GM19025 (cell line): ENCODE results near the gene ADGRL1.
"Not testable (repeated sequence)": the region's sequence is repeated elsewhere in the genome, so short reads cannot be mapped to it uniquely, and the experiment has no call there.

ENCODE experiments used
- ATAC-seq: cut with Tn5 transposase; IDR thresholded peaks from one replicate; pipeline ENCODE4 v1.9.1; 2021; ENCODE audit warnings: mild to moderate bottlenecking, low read depth, moderate library complexity; ENCODE audit not compliant: unreplicated experiment

ADGRL1 gene

DNA sequence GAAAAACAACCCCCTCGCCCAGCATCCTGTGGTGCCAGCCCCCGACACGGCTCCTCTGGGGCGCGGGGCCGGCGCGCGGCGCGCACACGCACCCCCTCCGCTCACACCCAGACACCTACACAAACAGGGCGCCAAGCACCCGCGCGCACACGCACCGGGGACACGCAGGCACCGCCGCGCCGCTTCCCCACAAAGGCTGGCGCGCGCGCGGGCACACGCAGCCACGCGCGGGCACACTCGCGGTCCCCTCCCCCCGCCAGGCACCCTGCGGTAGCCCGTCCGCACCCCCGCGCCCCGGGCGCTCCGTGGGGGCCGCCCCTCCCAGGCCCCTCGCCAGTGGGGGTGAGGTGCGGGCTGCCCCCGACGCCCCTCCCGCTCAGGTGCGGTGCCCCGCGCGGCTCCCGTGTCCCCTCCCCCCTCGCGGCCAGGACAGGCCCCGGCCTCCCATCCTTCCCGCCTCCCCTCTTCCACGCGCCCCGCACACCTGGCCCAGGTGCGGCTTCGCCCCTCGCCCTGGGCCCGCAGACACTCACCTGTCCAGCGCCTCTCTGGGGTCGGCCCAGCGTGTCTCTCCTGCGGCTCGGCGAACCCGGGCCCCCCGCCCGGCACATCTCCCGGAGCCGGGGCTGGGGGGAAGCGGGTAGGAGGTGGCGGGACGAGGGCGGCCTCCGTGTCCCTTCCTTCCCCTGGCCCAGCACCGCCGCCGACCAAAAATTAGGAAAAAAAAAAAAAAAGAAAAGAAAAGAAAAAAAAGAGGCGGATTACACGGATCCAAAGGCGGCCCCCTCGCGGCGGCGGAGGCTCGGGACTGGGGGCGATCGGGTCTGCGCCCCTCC is at the start of gene ADGRL1:
Gene ADGRL1, minus strand, starts transcription at position 718 of the 836 bp plus-strand sequence. CDS start 22,567 bp downstream, outside the sequence.
- not testable (repeated sequence) for ATAC-seq

- ATAC-seq, result not testable (repeated sequence)
Observed at GRCh38 chr19:14255316-14255715, 49.3 kb upstream of the ADGRL1 start.

DNA sequence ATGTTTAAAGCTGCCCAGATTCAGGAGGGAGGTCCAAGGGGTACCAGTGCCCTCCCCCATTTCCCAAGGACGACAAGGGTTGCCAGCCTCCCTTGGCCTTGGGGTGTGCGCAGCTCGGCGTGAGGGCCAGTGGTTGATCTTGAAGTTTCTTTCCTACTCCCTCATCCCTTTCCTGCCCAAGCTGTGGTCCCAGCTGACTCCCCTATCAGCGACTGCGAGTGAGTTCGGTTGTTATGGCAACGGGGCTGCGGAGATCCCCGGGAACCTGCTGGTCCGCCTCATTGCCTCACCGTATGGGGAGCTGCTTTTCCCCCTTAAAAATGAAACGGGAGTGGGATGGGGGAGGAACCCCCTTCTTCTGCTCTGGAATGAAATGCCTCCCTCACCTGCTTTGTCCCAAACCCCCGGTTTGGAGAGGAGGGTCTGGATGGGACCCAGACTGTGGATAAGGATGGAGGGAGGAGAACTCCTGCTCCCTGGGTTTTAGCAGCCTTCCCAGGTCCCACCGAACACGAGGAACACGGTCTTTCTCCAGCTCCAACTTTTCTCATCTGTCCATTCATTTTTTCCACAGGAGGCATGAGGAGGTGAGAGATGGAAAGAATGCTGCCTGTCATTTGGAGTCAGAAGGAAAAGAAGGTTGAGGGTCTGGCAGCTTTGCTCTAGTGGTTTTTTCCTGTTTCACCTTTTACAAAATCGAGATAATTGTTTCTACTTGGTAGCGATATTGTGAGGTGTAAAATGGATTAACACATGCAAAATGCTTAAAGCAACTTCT is 48.0 kb upstream of the ADGRL1 start:
- not testable (repeated sequence) for ATAC-seq

GRCh38 chr19:14252136-14252535 is 46.2 kb upstream of the ADGRL1 start:
- not testable (repeated sequence) for ATAC-seq

- no peak for ATAC-seq
Observed at GRCh38 chr19:14250870-14251269, 44.9 kb upstream of the ADGRL1 start.

GRCh38 chr19:14250315-14250714 is 44.3 kb upstream of the ADGRL1 start:
- ATAC-seq, result not testable (repeated sequence)

- ATAC-seq, result not testable (repeated sequence)
Observed at GRCh38 chr19:14249891-14250290, 43.9 kb upstream of the ADGRL1 start.

DNA sequence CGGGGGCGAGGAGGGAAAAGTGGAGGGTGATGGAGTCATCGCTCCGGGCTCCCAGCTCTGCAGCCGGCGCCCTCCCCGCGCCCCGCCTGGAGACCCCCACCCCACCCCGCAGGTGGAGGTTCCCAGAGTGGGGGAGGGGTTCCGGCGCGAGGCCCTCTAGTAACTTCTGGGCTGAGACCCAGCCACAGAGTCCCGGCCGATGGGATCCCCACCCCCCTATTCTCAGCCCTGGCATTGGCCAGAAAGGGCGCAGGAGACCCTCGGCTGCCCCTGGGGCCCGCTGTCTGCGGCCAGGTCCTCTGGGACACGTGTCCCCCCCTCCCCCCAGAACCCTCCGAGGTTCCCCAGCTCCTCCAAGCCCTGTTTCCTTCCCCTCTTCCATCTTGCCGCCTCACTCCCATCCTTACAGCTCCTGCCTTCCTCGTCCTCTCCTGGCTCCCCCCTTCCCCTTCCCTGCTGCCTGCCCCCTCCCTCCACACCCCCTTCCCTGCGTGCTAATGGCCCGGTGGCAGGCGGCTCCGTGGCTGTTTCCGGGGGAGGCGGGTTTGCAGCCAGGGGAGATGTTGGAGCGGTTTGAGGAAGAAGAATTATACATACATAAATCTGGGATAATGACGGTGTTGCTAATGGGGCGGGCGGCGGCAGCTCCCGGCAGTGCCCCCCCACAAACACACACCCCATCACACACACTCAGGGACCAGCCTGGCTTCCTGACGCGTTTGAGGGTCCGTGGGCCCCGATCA is 43.2 kb upstream of the ADGRL1 start:
- not testable (repeated sequence) for ATAC-seq

DNA sequence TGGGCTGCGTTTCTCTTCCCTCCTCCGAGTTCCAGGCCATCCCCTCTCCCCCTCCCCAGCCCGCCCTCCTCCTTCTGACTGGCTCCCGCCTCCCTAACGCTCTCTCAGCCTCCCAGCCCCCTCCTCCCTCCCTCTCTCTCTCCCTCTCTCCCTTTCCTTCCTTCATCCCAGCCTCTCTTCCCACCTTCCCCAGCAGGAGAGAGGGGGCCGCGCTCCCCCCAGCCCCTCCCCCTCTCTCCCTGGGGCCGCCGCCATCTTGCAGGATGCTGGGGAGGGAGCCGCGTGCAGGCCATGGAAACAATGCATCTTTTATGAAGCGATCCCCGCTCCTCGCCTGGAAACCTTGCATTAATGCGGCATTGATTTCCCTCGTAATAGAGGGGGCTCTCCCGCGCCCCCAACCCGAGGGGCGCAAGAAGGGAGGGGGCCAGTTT is 42.6 kb upstream of the ADGRL1 start:
- no peak for ATAC-seq

DNA sequence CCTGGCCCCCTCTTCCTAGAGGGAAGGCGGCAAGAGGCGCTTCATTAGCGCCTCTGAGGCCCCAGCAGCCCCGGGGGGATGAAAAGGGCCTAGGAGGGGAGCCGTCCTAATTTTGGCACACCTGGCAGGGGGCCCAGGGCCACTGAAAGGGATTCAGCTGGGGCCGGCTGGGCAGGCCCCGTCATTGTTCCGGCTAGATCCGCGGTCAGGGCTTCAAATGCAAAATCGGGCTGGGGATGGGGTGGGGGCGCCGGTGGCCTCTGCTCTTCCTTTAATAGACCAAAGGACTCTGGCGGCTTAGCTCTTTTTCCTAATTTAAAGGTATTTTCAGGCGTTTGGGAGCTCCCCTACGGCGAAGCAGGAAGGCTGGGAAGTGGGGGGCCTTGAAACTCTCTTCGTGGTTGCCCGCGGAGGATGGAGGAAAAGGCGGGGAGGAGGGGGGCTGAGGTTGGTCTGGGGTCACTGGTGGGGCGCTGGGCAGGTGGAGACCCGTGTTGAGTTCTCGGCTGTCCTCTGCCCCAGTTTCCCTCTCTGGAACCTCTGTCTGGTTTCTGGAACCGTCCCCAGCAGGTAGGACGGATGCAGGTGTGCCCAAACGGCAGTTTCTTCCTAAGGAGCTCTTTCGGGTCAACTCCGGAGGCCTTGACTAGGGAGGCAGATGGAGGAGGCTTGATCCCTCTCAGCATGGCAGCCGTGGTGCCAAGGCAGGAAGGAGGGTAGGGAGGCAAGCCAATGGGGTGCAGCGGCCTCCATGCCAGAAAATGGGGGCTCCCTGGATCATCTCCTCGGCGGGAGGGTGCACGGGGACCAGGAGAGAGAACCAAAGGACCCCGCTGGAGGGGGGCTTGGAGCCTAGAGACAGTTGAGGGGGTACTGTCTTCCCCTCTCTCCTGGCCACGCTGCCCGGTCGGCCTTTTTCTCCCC is 41.8 kb upstream of the ADGRL1 start:
- not testable (repeated sequence) for ATAC-seq

DNA sequence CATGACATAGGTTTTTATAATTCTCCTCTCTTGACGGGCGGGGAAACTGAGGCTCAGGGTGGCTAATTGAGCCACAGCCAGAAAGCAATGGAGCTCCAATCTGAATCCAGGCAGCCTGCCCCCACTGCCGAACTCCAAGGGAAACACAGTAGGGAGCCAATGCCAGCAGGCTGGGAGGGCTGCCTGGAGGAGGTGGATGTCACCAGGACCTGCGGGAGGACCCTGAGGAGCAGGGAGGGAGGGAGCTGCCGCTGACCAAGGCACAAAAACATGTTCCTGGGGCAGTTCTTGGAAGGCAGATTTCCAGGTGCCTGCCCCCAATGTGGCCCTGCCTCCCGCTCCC is 41.2 kb upstream of the ADGRL1 start:
- not testable (repeated sequence) for ATAC-seq

GRCh38 chr19:14244393-14244792 is 38.4 kb upstream of the ADGRL1 start:
- not testable (repeated sequence) for ATAC-seq

DNA sequence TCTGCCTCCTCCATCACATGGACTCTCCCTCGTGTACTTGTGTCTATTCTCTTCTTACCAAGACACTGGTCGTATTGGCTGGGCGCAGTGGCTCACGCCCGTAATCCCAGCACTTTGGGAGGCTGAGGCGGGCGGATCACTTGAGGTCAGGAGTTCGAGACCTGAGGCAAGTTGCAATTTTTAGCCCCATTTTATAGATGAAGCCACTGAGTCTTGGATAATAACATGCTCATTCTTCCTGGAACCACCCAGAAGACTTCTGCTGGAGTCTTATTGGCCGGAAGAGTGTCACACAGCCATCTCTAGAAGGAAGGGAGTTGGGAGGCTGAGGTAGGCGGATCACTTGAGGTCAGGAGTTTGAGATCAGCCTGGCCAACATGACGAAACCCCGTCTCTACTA is 37.7 kb upstream of the ADGRL1 start:
- not testable (repeated sequence) for ATAC-seq

DNA sequence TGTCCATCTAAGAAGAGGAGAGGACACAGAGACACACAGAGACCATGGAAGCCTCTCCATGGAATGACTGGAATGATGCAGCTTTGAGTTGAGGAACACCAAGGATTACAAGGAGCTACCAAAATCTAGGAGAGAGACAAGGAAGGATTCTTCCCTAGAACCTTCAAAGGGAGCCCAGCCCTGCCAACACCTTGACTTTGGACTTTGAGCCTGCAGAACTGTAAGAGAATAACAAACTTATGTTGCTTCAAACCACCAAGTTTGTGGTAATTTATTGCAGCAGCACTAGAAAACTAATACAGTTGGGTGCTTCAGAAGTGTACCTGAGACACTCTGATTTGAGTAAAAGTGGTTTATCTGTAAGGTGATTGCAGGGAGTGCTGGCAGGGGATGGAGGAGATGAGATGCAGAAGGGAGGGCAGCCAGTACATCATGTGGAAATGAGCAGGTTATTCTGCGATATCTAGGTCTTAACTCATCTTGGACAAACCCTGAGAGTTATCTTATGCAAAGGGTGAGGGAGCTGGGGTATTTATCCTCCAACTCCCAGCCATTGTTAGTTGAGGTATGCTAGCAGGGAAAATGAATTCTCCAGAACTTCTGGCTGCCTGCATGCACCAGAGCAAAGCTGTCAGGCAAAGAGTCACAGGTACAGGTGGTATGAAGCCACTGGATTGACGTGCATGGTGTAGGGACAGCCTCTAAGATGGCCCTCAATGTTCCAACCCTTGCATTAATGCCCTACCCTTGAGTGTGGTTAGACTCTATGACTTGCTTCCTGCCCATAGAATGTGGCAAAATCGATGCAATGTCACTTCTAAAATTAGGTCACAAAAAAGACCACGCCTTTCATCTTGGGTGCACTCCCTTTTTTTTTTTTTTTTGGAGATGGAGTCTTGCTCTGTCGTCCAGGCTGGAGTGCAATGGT is 31.3 kb upstream of the ADGRL1 start:
- no peak for ATAC-seq

- not testable (repeated sequence) for ATAC-seq
Observed at GRCh38 chr19:14232945-14233344, 27.0 kb upstream of the ADGRL1 start.

GRCh38 chr19:14228446-14229071 is 22.6 kb upstream of the ADGRL1 start:
- ATAC-seq, result not testable (repeated sequence)

- not testable (repeated sequence) for ATAC-seq
Observed at GRCh38 chr19:14226498-14226897, 20.5 kb upstream of the ADGRL1 start.

GRCh38 chr19:14222886-14223285 is 16.9 kb upstream of the ADGRL1 start:
- ATAC-seq, result no peak
